GM12892 (cell line): ENCODE data around the gene EGF.

Experiments
- POLR2AphosphoS5 ChIP-seq: IDR thresholded peaks from 2 replicates; pipeline ENCODE4 v1.6.1; 2011; ENCODE audit warnings: low read depth, low read length, control low read depth
- TAF1 ChIP-seq: IDR thresholded peaks from 2 replicates; pipeline ENCODE4 v1.6.1; 2011; ENCODE audit warnings: low read depth, mild to moderate bottlenecking, control low read depth, low read length, borderline replicate concordance

- TF ChIP-seq TAF1 (no peak), POLR2AphosphoS5 (no peak)
Measured at GRCh38 chr4:109999585-109999912, 86.9 kb downstream of the EGF start.
